Gastroesophageal sphincter (tissue), 4 donors: Measurements from ENCODE around the gene GPX4. TPM values are rescaled to one million over a fixed set of nuclear protein-coding genes. Genes with fewer than 3 reads are reported as not detected.

Source experiments
- ATAC-seq: fragments of 150-250 bp; one replicate; pipeline ENCODE4 v1.9.1; 2016; ENCODE audit warnings: mild to moderate bottlenecking, moderate library complexity
- H3K27ac ChIP-seq, 4 donors: fragments of 200-600 bp; sonication (generic) in 3 of 4; 1 replicate in 3 of 4; 2 replicates in 1 of 4; pipeline ENCODE4 v1.5.1; 2016 to 2019
- H3K27me3 ChIP-seq: fragments of 200-600 bp; sonication (generic); one replicate; pipeline ENCODE4 v1.5.1; 2019
- H3K36me3 ChIP-seq, 2 donors: fragments of 200-600 bp; sonication (generic); one replicate each; pipeline ENCODE4 v1.5.1; 2019; ENCODE audit warnings: control low read depth in 1 of 2
- H3K4me1 ChIP-seq, 3 donors: fragments of 200-600 bp; sonication (generic); 1 replicate in 2 of 3; 2 replicates in 1 of 3; pipeline ENCODE4 v1.5.1; 2016 to 2019; ENCODE audit warnings: control low read depth in 2 of 3
- H3K4me3 ChIP-seq, 2 donors: fragments of 200-600 bp; sonication (generic); one replicate each; pipeline ENCODE4 v1.5.1; 2019; ENCODE audit warnings: mild to moderate bottlenecking in 1 of 2, moderate library complexity in 1 of 2
- H3K9me3 ChIP-seq, 3 donors: fragments of 200-600 bp; sonication (generic); one replicate each; pipeline ENCODE4 v1.5.1; 2017 to 2019; ENCODE audit warnings: control low read depth in 2 of 3
- EP300 ChIP-seq: sonication (generic); formaldehyde crosslinking; IDR thresholded peaks from one replicate; pipeline ENCODE4 v1.6.1; 2017; ENCODE audit warnings: antibody characterized with exemption, mild to moderate bottlenecking
- POLR2A ChIP-seq, 2 donors: fragments of 450-650 bp; IDR thresholded peaks; one replicate each; pipeline ENCODE4 v1.6.1; 2017; ENCODE audit warnings: antibody characterized with exemption in 2 of 2, mild to moderate bottlenecking in 2 of 2, moderate library complexity in 1 of 2
- POLR2AphosphoS5 ChIP-seq: sonication (generic); formaldehyde crosslinking; IDR thresholded peaks from one replicate; pipeline ENCODE4 v1.6.1; 2017; ENCODE audit warnings: antibody characterized with exemption
- WGBS, 2 donors: methylation state at CpG; one replicate each; pipeline ENCODE4 v1.1.5; 2018; ENCODE audit warnings: low coverage in 1 of 2; 5-methylcytosine and 5-hydroxymethylcytosine counted together
- total RNA-seq, 4 donors: library from RNA; depleted of rRNA; stranded (reverse); fragments of >200 nt; gene quantifications; one replicate each; pipeline ENCODE4 v1.1.0, GENCODE V29; 2016
- TF ChIP-seq, protein P1 (sequence below), 4 experiments: fragments of 200-600 bp in 2 of 4; fragments of 450-650 bp in 2 of 4; sonication (generic) in 1 of 4; IDR thresholded peaks; one replicate each; pipeline ENCODE4 v1.5.1; 2017 to 2019; ENCODE audit warnings: antibody characterized with exemption in 4 of 4, mild to moderate bottlenecking in 2 of 4, moderate library complexity in 2 of 4

GPX4 gene
- total RNA-seq, 4 donors from 2014 or later = 311 to 452 (median 349) TPM

DNA sequence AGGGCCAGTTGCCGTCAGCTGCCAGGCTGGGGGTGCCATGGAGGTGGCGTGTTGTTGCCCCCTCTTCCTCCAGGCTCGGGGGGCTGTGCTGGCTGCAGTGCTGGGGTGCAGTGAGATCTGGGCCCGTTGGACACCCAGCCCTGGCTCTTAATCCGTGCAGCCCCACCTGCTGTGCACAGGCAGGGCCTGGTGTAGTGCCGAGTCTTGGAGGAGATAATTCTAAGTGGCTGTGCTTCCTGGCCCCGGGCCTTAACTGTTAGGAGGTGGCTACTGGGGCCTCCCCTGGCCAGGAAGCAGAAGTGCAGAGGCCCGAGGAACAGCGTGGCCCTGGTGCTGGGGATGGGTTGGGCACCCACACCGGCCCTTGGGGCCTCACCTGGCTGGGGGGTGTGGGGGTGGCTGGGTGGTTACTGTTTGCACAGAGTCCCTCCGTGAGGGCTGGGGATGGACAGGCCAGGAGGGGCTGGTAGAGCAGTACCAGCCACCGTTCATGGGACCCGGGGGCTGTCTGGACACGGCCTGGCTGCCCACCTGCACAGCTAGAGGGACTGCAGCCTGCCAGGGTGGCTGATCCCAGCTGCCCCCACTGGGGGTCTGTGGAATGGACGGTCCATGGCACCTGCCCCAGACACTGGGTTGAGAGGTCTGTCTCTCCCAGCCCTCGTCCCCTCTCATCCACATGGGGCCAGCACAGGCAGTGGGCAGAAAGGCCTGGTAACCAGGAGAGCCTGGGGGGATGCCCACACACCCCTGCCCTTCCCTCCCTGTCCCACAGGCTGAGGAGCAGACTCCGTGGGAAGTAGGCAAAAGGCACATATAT lies 3.3 kb downstream of the GPX4 start:
- H3K27me3 ChIP-seq = no peaks in the 10 kb centered on the region
- TF ChIP-seq POLR2AphosphoS5 = no peak
- TF ChIP-seq, protein P1, sequence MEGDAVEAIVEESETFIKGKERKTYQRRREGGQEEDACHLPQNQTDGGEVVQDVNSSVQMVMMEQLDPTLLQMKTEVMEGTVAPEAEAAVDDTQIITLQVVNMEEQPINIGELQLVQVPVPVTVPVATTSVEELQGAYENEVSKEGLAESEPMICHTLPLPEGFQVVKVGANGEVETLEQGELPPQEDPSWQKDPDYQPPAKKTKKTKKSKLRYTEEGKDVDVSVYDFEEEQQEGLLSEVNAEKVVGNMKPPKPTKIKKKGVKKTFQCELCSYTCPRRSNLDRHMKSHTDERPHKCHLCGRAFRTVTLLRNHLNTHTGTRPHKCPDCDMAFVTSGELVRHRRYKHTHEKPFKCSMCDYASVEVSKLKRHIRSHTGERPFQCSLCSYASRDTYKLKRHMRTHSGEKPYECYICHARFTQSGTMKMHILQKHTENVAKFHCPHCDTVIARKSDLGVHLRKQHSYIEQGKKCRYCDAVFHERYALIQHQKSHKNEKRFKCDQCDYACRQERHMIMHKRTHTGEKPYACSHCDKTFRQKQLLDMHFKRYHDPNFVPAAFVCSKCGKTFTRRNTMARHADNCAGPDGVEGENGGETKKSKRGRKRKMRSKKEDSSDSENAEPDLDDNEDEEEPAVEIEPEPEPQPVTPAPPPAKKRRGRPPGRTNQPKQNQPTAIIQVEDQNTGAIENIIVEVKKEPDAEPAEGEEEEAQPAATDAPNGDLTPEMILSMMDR (IDR thresholded peaks at IDR 0.05) = peak in 1 of 4 experiments; percentile 4
- H3K36me3 ChIP-seq = peaks cover 0 to 67% of the 10 kb centered on the region in 2 donors
- H3K9me3 ChIP-seq = no peaks in the 10 kb centered on the region
- peaks cover 0 to 54% (median 26%) of the 10 kb centered on the region in 3 donors for H3K4me1 ChIP-seq
- H3K27ac ChIP-seq = peak overlapping the region in 3 of 4 donors; percentile 8 to 98 (median 15)
- no peak for ATAC-seq
- H3K4me3 ChIP-seq = no peak overlapping the region
- WGBS, 2 donors = no CpG with 5 or more reads among the region's 17 CpGs

DNA sequence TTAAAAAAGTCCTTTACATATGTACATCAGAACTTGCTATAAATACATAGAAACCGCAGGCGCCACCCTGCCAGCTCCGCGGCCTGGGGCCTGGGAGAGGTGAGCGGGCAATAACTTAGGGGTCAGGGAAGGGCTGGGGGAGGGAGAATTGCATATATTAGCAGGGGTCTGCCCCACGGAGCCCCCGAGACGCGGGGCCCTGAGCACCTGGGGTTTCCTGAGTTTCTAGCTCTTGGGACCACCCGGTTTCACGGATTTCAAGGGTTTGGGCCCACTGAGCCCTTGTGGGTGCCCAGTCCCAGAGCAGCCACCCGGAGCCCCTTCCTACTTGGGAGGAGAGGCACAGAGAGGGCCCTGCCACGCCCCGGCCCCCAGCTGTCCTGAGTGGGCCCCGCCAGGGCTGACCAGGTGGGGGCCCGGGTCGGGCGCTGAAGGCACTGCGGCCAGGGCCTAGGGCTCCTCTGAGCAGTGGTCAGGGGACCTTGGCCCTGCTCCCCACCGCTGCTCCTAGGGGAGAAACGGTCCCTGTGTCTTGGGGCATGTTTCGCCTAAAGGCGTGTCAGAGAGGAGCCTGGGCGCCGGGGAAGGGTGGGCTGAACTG lies 4.0 kb downstream of the GPX4 start:
- whole genome bisulfite sequencing, 2 donors = 90% methylated on average over 2 to 5 of the region's 25 CpGs
- peaks cover 0 to 54% (median 26%) of the 10 kb centered on the region in 3 donors for H3K4me1 ChIP-seq
- no peak overlapping the region for H3K27ac ChIP-seq
- ATAC-seq = no peak
- no peaks in the 10 kb centered on the region for H3K27me3 ChIP-seq
- no peaks in the 10 kb centered on the region for H3K9me3 ChIP-seq
- TF ChIP-seq POLR2AphosphoS5 (peak; percentile 21), POLR2A (IDR thresholded peaks at IDR 0.05) (no peak)
- H3K36me3 ChIP-seq = peaks cover 0 to 74% of the 10 kb centered on the region in 2 donors
- no peak overlapping the region for H3K4me3 ChIP-seq

DNA sequence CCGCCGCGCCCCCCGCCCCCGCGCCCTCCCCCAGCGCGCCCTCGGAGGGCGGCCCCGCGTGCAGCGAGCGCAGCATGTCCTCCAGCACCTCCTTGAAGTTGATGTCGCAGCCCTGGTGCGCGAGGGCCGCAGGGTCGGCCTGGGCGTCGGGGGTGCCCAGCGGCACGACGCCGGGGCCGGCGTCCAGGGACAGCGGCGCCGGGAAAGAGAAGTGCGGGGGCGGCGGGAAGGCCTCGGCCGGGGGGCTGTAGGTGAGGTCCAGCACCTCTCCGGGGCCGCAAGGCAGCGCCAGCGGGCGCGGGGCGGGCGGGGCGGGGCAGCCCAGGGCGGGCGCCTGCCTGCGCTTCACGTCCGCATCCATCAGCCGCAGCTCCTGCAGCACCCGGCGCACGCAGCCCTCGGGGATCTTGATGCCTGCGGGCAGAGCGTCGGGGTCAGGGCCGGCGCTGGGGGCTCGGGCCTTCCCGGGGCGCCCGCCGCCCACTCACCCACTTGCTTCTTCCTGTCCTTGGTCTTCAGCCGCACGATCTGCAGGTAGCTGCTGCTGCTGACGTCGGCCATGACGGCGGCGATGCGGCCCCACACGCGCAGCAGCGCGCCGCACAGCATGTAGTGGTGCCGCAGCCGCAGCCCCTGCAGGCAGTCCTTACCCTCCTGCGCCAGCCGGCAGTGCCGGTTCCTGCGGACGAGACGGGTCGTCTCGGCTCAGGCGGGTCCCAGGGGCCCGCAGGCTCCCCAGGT lies 4.7 kb downstream of the GPX4 start:
- no peaks in the 10 kb centered on the region for H3K9me3 ChIP-seq
- TF ChIP-seq POLR2A (IDR thresholded peaks at IDR 0.05) (no peak), POLR2AphosphoS5 (no peak), EP300 (no peak)
- TF ChIP-seq, protein P1 (IDR thresholded peaks at IDR 0.05) = no peak
- peaks cover 0 to 54% (median 25%) of the 10 kb centered on the region in 3 donors for H3K4me1 ChIP-seq
- ATAC-seq = no peak
- no peak overlapping the region for H3K27ac ChIP-seq
- H3K27me3 ChIP-seq = no peaks in the 10 kb centered on the region
- 89% methylated on average over 10 of the region's 89 CpGs; no CpG with 5 or more reads in 1 of the 2 donors for WGBS, 2 donors
- H3K4me3 ChIP-seq = no peak overlapping the region
- peaks cover 0 to 77% of the 10 kb centered on the region in 2 donors for H3K36me3 ChIP-seq

DNA sequence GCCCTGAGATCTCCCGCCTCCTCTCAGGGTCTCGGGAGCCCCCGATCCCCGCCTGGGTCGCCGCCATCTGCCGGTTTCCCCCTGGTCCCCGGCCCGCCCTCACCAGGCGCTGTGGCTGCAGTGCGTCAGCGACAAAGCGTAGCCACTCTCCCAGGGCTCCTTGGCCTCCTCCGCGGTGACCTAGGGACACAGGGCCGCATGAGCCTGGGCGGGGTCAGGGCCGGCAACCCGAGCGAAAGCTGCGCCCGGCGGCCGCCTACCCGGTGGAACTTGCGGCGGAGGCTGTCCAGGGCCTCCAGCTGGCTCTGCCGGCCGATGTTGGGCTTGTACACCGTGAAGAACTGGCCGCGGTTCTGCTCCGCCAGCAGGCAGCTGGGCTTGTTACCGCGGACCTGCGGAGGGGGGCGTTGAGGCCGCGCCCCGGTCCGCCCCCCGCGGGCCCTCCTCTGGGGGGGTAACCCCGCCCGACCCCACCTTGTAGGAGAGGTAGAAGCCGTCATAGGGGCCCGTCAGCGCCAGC lies 5.3 kb downstream of the GPX4 start:
- Histone ChIP-seq H3K4me1 (peaks cover 0 to 59% (median 31%) of the 10 kb centered on the region in 3 donors), H3K9me3 (no peaks in the 10 kb centered on the region), H3K4me3 (no peak overlapping the region), H3K36me3 (peaks cover 0 to 82% of the 10 kb centered on the region in 2 donors), H3K27me3 (no peaks in the 10 kb centered on the region), H3K27ac (no peak overlapping the region)
- no peak for ATAC-seq
- TF ChIP-seq, protein P1 (IDR thresholded peaks at IDR 0.05) = no peak
- TF ChIP-seq POLR2AphosphoS5 (no peak), POLR2A (IDR thresholded peaks at IDR 0.05) (no peak), EP300 (no peak)
- no CpG with 5 or more reads among the region's 48 CpGs for WGBS, 2 donors
